Stimulated activated CD4-positive, alpha-beta T cell treated with anti-CD3 and anti-CD28 coated beads, Interleukin-2, amount 100 ng/mL, for 24 hours (primary cell): ENCODE results near the gene GNL2.
A peak's percentile ranks its signal among the peaks of the same experiment; 100 is the strongest.
"Not testable (repeated sequence)": the region's sequence is repeated elsewhere in the genome, so short reads cannot be mapped to it uniquely, and the experiment has no call there.

Experiments used
- DNase-seq, 2 donors: peaks; one replicate each; pipeline ENCODE4 v3.0.0-alpha.2; 2020

Gene GNL2

GRCh38 chr1:37558411-37558810 lies 37.3 kb downstream of the GNL2 start:
- no peak for DNase-seq

GRCh38 chr1:37557402-37557801 lies 38.3 kb downstream of the GNL2 start:
- DNase-seq = no peak

DNA sequence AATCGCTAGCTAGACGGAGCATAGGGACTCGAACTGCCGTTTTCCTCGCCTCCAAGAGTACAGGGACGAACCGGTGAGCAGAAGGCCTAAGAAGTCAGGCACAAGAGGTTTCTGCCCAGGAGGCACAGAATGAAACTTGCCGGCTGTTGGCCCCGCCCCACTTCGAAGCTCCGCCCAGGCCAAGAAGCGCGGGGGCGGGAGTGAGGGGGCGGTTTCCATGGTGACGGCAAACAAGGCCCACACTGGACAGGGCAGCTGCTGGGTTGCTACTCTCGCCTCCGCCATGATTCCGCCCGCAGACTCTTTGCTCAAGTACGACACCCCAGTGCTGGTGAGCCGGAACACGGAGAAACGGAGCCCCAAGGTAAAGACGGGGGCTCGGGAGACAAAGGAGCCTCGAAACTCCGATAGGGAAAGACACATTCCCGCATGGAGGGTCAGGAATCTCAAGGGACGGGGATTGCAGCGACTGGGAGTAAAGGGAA lies 39.0 kb downstream of the GNL2 start, which contains the start of gene DNALI1:
TSS of gene DNALI1 (plus strand) at position 229 of the 485 bp plus-strand sequence. CDS start at position 284, 55 bp downstream.
- DNase-seq = peak in 1 of 2 donors; percentile 40

DNA sequence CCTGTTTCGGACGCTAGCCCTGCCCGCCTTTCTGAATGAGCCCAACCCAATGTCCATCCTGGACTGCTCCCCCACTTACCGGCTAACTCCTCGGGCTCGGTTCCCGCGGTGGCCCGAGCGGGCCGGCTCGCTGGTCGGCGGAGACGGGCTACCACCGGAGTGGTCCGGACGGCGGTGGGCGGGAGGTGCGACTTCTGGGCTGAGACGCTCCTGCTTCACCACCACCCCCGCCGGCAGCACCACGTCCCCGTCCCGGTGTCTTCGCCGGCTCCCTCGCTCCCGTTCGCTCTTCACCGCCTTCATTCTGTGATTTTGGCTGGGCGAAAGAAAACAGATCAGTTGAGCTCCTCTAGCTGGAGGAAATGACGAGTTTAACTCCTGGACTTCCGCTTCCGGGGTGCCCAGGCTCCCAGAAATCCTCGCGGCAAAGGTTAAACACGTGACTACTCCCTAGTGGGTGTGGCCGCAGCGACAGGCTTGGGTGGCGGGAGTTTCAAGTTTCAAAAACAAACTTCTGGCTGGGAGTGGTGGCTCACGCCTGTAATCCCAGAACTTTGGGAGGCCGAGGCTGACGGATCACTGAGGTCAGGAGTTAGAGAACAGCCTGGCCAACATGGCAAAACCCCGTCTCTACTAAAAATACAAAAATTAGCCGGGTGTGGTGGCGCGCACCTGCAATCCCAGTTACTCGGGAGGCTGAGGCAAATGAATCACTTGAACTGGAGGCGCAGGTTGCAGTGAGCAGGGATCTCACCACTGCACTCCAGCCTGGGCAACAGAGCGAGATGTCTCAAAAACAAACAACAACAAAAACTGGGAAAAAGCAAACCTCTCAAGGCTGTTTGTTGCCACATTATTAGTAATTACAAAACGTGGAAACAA lies 41.6 kb downstream of the GNL2 start, which contains the start of gene SNIP1:
TSS of gene SNIP1 (minus strand) at position 367 of the 882 bp plus-strand sequence. CDS start at position 303, 64 bp downstream.
- peak; percentile 88 to 90 for DNase-seq

- DNase-seq = no peak
Measured at GRCh38 chr1:37553598-37553926, 42.2 kb downstream of the GNL2 start.

- no peak for DNase-seq
Measured at GRCh38 chr1:37549341-37549740, 46.4 kb downstream of the GNL2 start.

DNA sequence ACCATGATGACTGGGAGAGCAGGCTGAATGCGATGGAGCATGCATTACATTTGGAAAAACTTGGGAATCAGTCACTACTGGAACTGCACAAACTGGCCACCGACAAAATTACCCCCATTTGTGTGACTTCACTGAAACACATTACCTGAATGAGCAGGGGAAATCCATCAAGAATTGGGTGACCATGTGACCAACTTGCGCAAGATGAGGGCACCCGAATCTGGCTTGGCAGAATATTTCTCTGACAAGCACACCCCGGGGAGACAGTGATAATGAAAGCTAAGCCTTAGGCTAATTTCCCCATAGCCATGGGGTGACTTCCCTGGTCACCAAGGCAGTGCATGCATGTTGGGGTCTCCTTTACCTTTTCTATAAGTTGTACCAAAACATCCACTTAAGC lies 50.7 kb downstream of the GNL2 start:
- DNase-seq = no peak

- DNase-seq = no peak
Measured at GRCh38 chr1:37544530-37544929, 51.2 kb downstream of the GNL2 start.

GRCh38 chr1:37540036-37540785 lies 55.5 kb downstream of the GNL2 start:
- no peak for DNase-seq

DNA sequence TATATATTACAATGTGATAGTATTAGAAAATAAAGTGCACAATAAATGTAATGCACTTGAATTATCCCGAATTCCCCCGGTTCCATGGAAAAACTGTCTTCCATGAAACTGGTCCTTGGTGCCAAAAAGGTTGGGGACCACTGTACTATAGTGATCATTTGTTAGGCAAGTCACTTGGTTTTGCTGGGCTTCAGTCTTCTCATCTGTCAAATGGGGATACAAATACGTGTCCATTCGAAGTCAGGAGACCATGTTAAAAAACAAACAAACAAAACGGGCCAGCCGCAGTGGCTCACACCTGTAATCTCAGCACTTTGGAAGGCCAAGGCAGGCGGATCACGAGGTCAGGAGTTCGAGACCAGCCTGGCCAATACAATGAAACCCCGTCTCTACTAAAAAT lies 56.6 kb downstream of the GNL2 start:
- not testable (repeated sequence) for DNase-seq

DNA sequence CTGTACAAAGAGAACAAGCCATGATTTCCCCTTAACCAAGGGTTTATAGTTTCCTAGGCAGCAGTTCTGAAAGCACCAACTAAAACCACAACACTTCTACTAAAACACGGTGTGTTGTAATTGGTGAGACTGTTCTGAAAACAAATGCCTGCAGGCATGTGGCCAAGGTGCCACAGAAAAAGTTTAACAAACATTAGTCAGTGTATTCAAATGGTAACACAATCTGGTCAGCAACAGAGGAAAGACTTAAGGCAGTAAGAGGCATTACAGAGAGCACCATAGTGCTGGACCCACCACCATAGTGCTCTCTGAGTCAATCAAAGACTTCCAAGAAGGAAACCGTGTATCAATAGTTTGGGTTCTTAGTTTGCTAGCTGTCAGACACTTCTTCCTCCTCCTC lies 58.4 kb downstream of the GNL2 start:
- DNase-seq = no peak

DNA sequence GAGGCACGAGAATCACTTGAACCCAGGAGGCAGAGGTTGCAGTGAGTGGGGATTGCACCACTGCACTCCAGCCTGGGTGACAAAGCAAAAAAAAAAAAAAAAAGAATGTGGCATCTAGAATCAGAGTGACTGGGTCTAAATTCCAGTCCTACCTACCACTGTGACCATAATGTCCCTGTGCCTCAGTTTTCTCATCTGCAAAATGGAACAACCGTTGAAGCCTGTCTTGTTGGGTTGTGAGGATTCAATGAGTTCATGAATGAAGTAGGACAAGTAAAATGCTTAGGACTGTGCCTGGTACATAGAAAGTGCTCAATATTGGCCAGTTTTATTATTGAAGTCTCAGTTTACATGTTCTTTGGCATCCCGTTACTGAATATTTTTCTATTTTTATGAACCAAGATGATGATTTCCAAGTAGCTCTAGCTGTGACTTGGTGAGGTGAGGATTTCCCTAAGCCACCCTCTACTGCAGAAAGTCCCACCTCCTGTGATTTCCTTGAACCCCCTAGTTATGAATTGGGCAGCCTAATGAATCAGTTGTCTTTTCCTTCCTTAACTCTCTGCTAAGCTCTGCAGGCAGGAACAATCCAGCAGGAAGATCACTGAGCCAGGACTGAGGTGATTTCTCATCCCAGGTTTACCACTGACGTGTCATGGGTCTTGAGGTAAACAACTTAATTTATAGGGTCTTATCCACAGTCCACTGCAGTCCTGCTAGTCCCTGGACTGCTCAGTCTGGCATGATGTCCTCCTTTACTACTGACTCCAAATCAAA lies 62.2 kb downstream of the GNL2 start:
- no peak for DNase-seq

DNA sequence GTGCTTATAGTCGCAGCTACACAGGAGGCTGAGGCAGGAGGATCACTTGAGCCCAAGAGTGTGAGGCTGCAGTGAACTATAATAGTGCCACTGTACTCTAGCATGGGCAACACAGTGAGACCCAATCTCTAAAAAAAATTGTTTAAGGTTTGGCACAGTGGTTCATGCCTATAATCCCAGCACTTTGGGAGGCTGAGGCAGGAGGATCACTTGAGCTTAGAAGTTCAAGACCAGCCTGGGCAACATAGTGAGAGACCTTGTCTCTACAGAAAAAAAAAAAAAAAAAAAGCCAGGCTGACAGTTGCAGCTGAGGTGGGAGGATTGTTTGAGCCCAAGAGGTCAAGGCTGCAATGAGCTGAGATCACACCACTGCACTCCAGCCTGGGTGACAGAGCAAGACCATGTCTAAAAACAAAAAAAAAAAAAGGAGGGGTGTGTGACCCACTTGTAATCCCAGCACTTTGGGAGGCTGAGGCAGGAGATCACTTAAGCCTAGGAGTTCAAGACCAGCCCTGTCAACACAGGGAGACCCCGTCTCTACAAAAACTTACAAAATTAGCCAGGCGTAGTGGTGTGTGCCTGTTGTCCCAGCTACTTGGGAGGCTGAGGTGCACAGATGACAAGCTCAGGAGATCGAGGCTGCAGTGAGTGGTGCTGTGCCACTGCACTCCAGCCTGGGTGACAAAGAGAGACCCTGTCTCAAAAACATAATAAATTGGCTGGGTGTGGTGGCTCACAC lies 63.1 kb downstream of the GNL2 start:
- DNase-seq = not testable (repeated sequence)

GRCh38 chr1:37529888-37530287 lies 65.8 kb downstream of the GNL2 start:
- DNase-seq = not testable (repeated sequence)

- DNase-seq = no peak
Measured at GRCh38 chr1:37519613-37520012, 76.1 kb downstream of the GNL2 start.

DNA sequence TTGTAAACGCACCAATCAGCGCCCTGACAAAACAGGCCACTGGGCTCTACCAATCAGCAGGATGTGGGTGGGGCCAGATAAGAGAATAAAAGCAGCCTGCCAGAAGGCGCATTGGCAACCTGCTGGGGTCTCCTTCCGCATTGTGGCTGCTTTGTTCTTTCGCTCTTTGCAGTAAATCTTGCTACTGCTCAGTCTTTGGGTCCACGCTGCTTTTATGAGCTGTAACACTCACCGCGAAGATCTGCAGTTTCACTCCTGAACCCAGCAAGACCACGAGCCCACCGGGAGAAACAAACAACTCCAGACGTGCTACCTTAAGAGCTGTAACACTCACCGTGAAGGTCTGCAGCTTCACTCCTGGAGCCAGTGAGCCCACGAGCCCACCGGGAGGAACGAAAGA lies 76.8 kb downstream of the GNL2 start:
- peak; percentile 17 to 23 for DNase-seq

GRCh38 chr1:37518241-37518640 lies 77.5 kb downstream of the GNL2 start:
- DNase-seq = not testable (repeated sequence)

DNA sequence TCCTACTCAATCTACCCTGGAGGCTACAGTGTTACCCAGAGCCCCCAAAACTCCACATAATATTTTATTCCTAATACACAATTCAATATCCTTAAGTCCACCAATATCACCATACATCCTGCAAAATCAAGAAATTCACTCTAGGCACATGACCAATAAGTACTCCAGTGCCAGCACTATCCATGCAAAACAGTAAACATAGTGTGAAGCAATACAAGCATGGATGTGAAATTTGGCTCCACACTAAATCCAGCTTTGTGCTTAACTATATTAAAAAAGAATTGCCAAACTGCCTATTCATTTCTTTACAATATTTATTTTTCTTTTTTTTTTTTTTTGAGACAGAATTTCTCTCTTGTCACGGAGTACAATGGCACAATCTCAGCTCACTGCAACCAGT lies 78.2 kb downstream of the GNL2 start:
- no peak for DNase-seq
